K562 (cell line): Measurements from ENCODE around the gene MRNIP. TPM values are rescaled to one million over a fixed set of nuclear protein-coding genes. Genes with fewer than 3 reads are reported as not detected.

ENCODE experiments used
- ATAC-seq: fragments of 200-7000 bp; cut with Tn5 transposase; 3 replicates; pipeline ENCODE4 v1.9.1; 2020; ENCODE audit warnings: moderate library complexity
- BruUV-seq: library from RNA; stranded (reverse); fragments of 400-500 nt; replicated peaks from 2 replicates; lab custom pipeline; 2021; lab: Mats Ljungman, UMichigan
- CTCF ChIA-PET: fragments of 300-600 bp; formaldehyde crosslinking; extraction: SDS; loops from one replicate; lab custom pipeline; 2021; ENCODE audit warnings: low intra/inter-chr PET ratio; lab: Yijun Ruan, JAX
- POLR2A ChIA-PET: fragments of 300-600, 350-650 bp; sonication (Branson Sonifier 250); formaldehyde crosslinking; extraction: SDS; loops from one replicate; lab custom pipeline; 2021; ENCODE audit warnings: antibody characterized with exemption, inconsistent platforms; lab: Yijun Ruan, JAX
- DNase-seq, 4 experiments: peaks; one replicate each; pipeline versions ENCODE4 v3.0.0 to v3.0.0-alpha.2; 2011 to 2018; ENCODE audit warnings: low spot score in 3 of 4, mixed read lengths in 3 of 4; ENCODE audit errors: extremely low read depth in 1 of 4
- FAIRE-seq: peaks from 2 replicates; lab custom pipeline; 2011; peaks lifted over from hg19 to GRCh38; lab: Jason Lieb, UNC
- H2AFZ ChIP-seq: 2 replicates; pipeline ENCODE4 v1.6.0; 2011; ENCODE audit warnings: low read depth, low read length, control low read depth, inconsistent platforms
- H3K27ac ChIP-seq: fragments of 200-600 bp; 3 replicates; pipeline ENCODE4 v1.8.0; 2011; ENCODE audit warnings: low read depth, mild to moderate bottlenecking, control low read depth, inconsistent platforms, low read length, moderate library complexity, mixed read lengths; ENCODE audit errors: extremely low read depth
- H3K27me3 ChIP-seq, 2 experiments: fragments of 300-600 bp in 1 of 2; 2 replicates in 1 of 2; 3 replicates in 1 of 2; pipeline versions ENCODE4 v1.6.0 to v1.8.0; 2011; ENCODE audit warnings: inconsistent platforms in 2 of 2, low read length in 2 of 2, mild to moderate bottlenecking in 1 of 2, mixed read lengths in 1 of 2, moderate library complexity in 1 of 2; ENCODE audit not compliant: control insufficient read depth in 2 of 2, insufficient read depth in 2 of 2
- H3K36me3 ChIP-seq: fragments of 300-600 bp; 3 replicates; pipeline ENCODE4 v1.8.0; 2011; ENCODE audit warnings: mild to moderate bottlenecking, low read length, inconsistent platforms; ENCODE audit not compliant: control insufficient read depth, insufficient read depth
- H3K4me1 ChIP-seq, 2 experiments: fragments of 200-600 bp in 1 of 2; replicated peaks in 1 of 2; 2 replicates in 1 of 2; 3 replicates in 1 of 2; pipeline versions ENCODE4 v1.5.1 to v1.8.0; 2011; ENCODE audit warnings: inconsistent platforms in 2 of 2, low read length in 2 of 2, mild to moderate bottlenecking in 1 of 2, mixed read lengths in 1 of 2, moderate library complexity in 1 of 2; ENCODE audit not compliant: control insufficient read depth in 2 of 2, insufficient read depth in 2 of 2
- H3K4me2 ChIP-seq: 2 replicates; pipeline ENCODE4 v1.6.1; 2011; ENCODE audit warnings: low read length, control low read depth, inconsistent platforms, mixed read lengths; ENCODE audit not compliant: insufficient read depth
- H3K4me3 ChIP-seq: fragments of 200-600 bp; sonication (generic), shearing (Covaris generic); 2 replicates; pipeline ENCODE4 v1.5.1; 2016; ENCODE audit warnings: control low read depth, inconsistent platforms
- H3K79me2 ChIP-seq: fragments of 200-600 bp; 3 replicates; pipeline ENCODE4 v1.8.0; 2011; ENCODE audit warnings: low read length, inconsistent platforms; ENCODE audit not compliant: control insufficient read depth, insufficient read depth
- H3K9ac ChIP-seq, 2 experiments: 2 replicates each; pipeline versions ENCODE4 v1.6.0 to v1.6.1; 2011; ENCODE audit warnings: low read depth in 2 of 2, low read length in 2 of 2, control low read depth in 1 of 2, inconsistent platforms in 1 of 2, mild to moderate bottlenecking in 1 of 2, mixed read lengths in 1 of 2; ENCODE audit not compliant: insufficient read depth in 1 of 2
- H3K9me1 ChIP-seq: one replicate; pipeline ENCODE4 v1.6.0; 2011; ENCODE audit warnings: inconsistent platforms, mild to moderate bottlenecking, low read length, moderate library complexity; ENCODE audit not compliant: control insufficient read depth, insufficient read depth
- H3K9me3 ChIP-seq: replicated peaks from 2 replicates; pipeline ENCODE4 v1.5.1; 2011; ENCODE audit warnings: low read depth, low read length, inconsistent platforms; ENCODE audit not compliant: control insufficient read depth, insufficient read depth
- H4K20me1 ChIP-seq: replicated peaks from 2 replicates; pipeline ENCODE4 v1.6.1; 2011; ENCODE audit warnings: low read length, inconsistent platforms, mixed read lengths; ENCODE audit not compliant: control insufficient read depth, insufficient read depth
- ARID4B ChIP-seq: sonication (generic); formaldehyde crosslinking; IDR thresholded peaks from 2 replicates; pipeline ENCODE4 v1.8.0; 2022; ENCODE audit warnings: mild to moderate bottlenecking, missing genetic modification reagents
- CBFA2T2 ChIP-seq: fragments of 450-650 bp; conservative IDR thresholded peaks from 2 replicates; pipeline ENCODE4 v1.6.1; 2017; ENCODE audit warnings: mild to moderate bottlenecking
- CC2D1A ChIP-seq: fragments of 450-650 bp; IDR thresholded peaks from 2 replicates; pipeline ENCODE4 v1.6.1; 2017; ENCODE audit warnings: mild to moderate bottlenecking
- KLF16 ChIP-seq: IDR thresholded peaks from 2 replicates; pipeline ENCODE4 v1.6.1; 2016; ENCODE audit warnings: antibody characterized with exemption
- LEF1 ChIP-seq: fragments of 450-650 bp; IDR thresholded peaks from 2 replicates; pipeline ENCODE4 v1.6.1; 2016; ENCODE audit warnings: mild to moderate bottlenecking
- MECOM ChIP-seq: fragments of 250-450 bp; sonication (Bioruptor Pico); IDR thresholded peaks from 2 replicates; pipeline ENCODE4 v1.8.0; 2022; ENCODE audit warnings: inconsistent platforms
- NELFE ChIP-seq: IDR thresholded peaks from 2 replicates; pipeline ENCODE4 v1.6.1; 2011; ENCODE audit warnings: mild to moderate bottlenecking; ENCODE audit not compliant: insufficient read depth, insufficient read length
- POLR2AphosphoS5 ChIP-seq: IDR thresholded peaks from 2 replicates; pipeline ENCODE4 v1.6.1; 2011; ENCODE audit warnings: mild to moderate bottlenecking, low read depth, low read length, moderate library complexity; ENCODE audit not compliant: control insufficient read depth, insufficient read depth
- SMAD2 ChIP-seq: fragments of 150-350 bp; IDR thresholded peaks from 2 replicates; pipeline ENCODE4 v1.6.1; 2014; ENCODE audit warnings: low read depth, mild to moderate bottlenecking, low read length
- ZNF12 ChIP-seq: sonication (generic); formaldehyde crosslinking; IDR thresholded peaks from 2 replicates; pipeline ENCODE4 v1.4.0; 2020; ENCODE audit warnings: mild to moderate bottlenecking, missing genetic modification reagents
- WGBS: fragments of 100-300 bp; shearing (Covaris generic); methylation state at CpG from one replicate; pipeline ENCODE4 v1.1.6; 2016; ENCODE audit warnings: low coverage, mixed read lengths; ENCODE audit not compliant: insufficient coverage; ENCODE audit errors: missing lambda C conversion rate; 5-methylcytosine and 5-hydroxymethylcytosine counted together
- in situ Hi-C: fragments of 300-500 bp; cut with MboI; formaldehyde crosslinking; loops from 4 replicates; pipeline ENCODE4 v1.15.0; 2018; ENCODE audit warnings: inconsistent platforms, mixed read lengths
- intact Hi-C: fragments of 100-400 bp; cut with micrococcal nuclease; formaldehyde crosslinking; loops from 2 replicates; pipeline ENCODE4 v1.14.2; 2022
- polyA plus RNA-seq, 8 experiments: library from polyadenylated mRNA; depleted of rRNA in 4 of 8; stranded (reverse) in 5 of 8; unstranded in 3 of 8; fragments of >200 nt; fragmentation: Nextera tagmentation in 2 of 8; fragmentation: Illumina TruSeq in 1 of 8; extraction: Ambion mirVana in 2 of 8; extraction: Trizol in 1 of 8; gene quantifications; 2 replicates each; pipeline versions ENCODE4 v1.2.1 to v1.2.3, GENCODE V29; 2011 to 2014; ENCODE audit warnings: inconsistent platforms in 1 of 8, missing spikeins in 1 of 8
- total RNA-seq, 7 experiments: library from RNA; depleted of rRNA in 6 of 7; stranded (reverse); fragments of >200 nt in 6 of 7; fragmentation: Illumina TruSeq in 2 of 7; extraction: Trizol in 2 of 7; gene quantifications; 2 replicates each; pipeline versions ENCODE4 v1.2.1 to v1.2.3, GENCODE V29; 2011 to 2021; ENCODE audit warnings: low replicate concordance in 1 of 7

MRNIP gene
- total and polyA plus RNA-seq, 9 of the 15 experiments (the other 6 are each of a cell fraction or from before 2014, with no cell fraction given), result 3.6 to 39.0 (median 16.8) TPM

DNA sequence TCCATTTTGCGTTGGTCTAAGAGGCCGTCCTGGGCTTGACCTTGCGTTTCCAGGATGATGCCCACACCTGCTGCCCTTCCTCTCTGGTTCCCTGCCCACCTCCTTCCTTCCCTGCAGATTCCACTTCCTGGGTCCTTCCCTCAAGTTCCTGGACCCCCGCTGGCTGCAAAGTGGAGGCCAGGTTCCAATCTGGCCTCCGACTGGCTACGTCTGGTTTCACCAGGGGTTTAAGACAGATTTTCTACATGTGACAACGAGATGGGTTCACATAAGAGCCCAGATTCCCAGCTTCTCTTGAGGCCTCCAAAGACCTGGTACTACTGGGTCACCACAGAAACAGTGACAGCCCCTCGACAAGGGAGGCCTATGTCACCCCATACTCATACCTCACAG is 54.1 kb downstream of the MRNIP start (continued):
- TF ChIP-seq SMAD2, result no peak
- no peak for TF ChIP-seq LEF1
- 0 out of 2 replicates have a peak, but pooled peaks have one; percentile 32 for TF ChIP-seq ARID4B (CRISPR knock-in tag)

GRCh38 chr5:179803651-179804554 is 54.7 kb downstream of the MRNIP start:
- Histone ChIP-seq H4K20me1 (no peaks in the 10 kb centered on the region), H3K4me2 (peak overlapping the region; percentile 83), H3K9me3 (no peaks in the 10 kb centered on the region), H3K36me3 (peaks cover 54% of the 10 kb centered on the region; the same call in 2 of the 3 replicates), H3K9me1 (peaks cover 6% of the 10 kb centered on the region), H3K27ac (peak overlapping the region; percentile 46; the same call in 2 of the 3 replicates), H2AFZ (no peak overlapping the region), H3K79me2 (peaks cover 46% of the 10 kb centered on the region), H3K4me3 (0 out of 2 replicates have a peak overlapping the region, but pooled peaks have one; percentile 2), H3K4me1 (peaks cover 23 to 75% of the 10 kb centered on the region in 2 experiments), H3K27me3 (no peaks in the 10 kb centered on the region), H3K9ac (peak overlapping the region; percentile 12 to 89; a peak in 3 of 4 replicates)
- ChIA-PET CTCF (no interaction called here), POLR2A (interaction anchor here (0.5 to 1.6 kb wide), 2 partner anchors 9 to 542 kb away, joined by 4 to 5 read pairs; no protein-coding TSS in a partner anchor)
- 58% methylated on average over 14 of the region's 18 CpGs for WGBS
- peak; percentile 87 for FAIRE-seq
- DNase-seq, result peak; percentile 44 to 64 (median 52)
- no TSS peak for BruUV-seq
- ATAC-seq, result no peak
- intact Hi-C loops (loop anchor here (2.0 kb wide), 1 partner anchor 15 kb away; no protein-coding TSS in a partner anchor), in situ Hi-C loops (no loop called here)
- TF ChIP-seq ZNF12 (CRISPR knock-in tag) (0 out of 2 replicates have a peak, but pooled peaks have one; percentile 30), NELFE (no peak), KLF16 (peak; percentile 26; the same call in 1 of the 2 replicates), POLR2AphosphoS5 (peak; percentile 41; the same call in 1 of the 2 replicates), CBFA2T2 (peak; percentile 50), ARID4B (CRISPR knock-in tag) (0 out of 2 replicates have a peak, but pooled peaks have one; percentile 35), CC2D1A (no peak), MECOM (CRISPR knock-in tag) (no peak)
